ENCODE measurements around the gene SYNGR4.
A peak's percentile ranks its signal among the peaks of the same experiment; 100 is the strongest.

Gene SYNGR4

GRCh38 chr19:48396016-48396823 is 32.1 kb downstream of the SYNGR4 start:
- no peak for DNase-seq (ENCODE audit: low read depth in 2 of 2)

- no peak for DNase-seq (ENCODE audit: low read depth in 2 of 2)
Measured at GRCh38 chr19:48396824-48397176, 32.6 kb downstream of the SYNGR4 start.

GRCh38 chr19:48397263-48398101 is 33.3 kb downstream of the SYNGR4 start:
- no peak for DNase-seq (ENCODE audit: low read depth in 2 of 2)

- no peak for DNase-seq (ENCODE audit: low read depth in 2 of 2)
Measured at GRCh38 chr19:48398102-48398374, 33.9 kb downstream of the SYNGR4 start.

- DNase-seq (ENCODE audit: low read depth in 2 of 2) = peak; percentile 82 to 93
Measured at GRCh38 chr19:48398375-48399235, 34.4 kb downstream of the SYNGR4 start.

GRCh38 chr19:48400018-48400742 is 36.0 kb downstream of the SYNGR4 start:
- no peak for DNase-seq (ENCODE audit: low read depth in 2 of 2)

- DNase-seq (ENCODE audit: low read depth in 2 of 2) = no peak
Measured at GRCh38 chr19:48401287-48401686, 37.1 kb downstream of the SYNGR4 start.

GRCh38 chr19:48403606-48404005 is 39.4 kb downstream of the SYNGR4 start:
- no peak for DNase-seq (ENCODE audit: low read depth in 2 of 2)

- no peak for DNase-seq (ENCODE audit: low read depth in 2 of 2)
Measured at GRCh38 chr19:48405010-48405659, 41.0 kb downstream of the SYNGR4 start.

- DNase-seq (ENCODE audit: low read depth in 2 of 2) = no peak
Measured at GRCh38 chr19:48405850-48406249, 41.7 kb downstream of the SYNGR4 start.

GRCh38 chr19:48413879-48414587 is 49.9 kb downstream of the SYNGR4 start:
- no peak for DNase-seq (ENCODE audit: low read depth in 2 of 2)

GRCh38 chr19:48415395-48415794 is 51.2 kb downstream of the SYNGR4 start:
- peak; percentile 74 to 89 for DNase-seq (ENCODE audit: low read depth in 2 of 2)

- DNase-seq (ENCODE audit: low read depth in 2 of 2) = no peak
Measured at GRCh38 chr19:48415806-48416221, 51.6 kb downstream of the SYNGR4 start.

- no peak for DNase-seq (ENCODE audit: low read depth in 2 of 2)
Measured at GRCh38 chr19:48417421-48417820, 53.3 kb downstream of the SYNGR4 start.

GRCh38 chr19:48418317-48419064 is 54.3 kb downstream of the SYNGR4 start:
- no peak for DNase-seq (ENCODE audit: low read depth in 2 of 2)

- peak; percentile 63 to 75 for DNase-seq (ENCODE audit: low read depth in 2 of 2)
Measured at GRCh38 chr19:48419158-48419920, 55.2 kb downstream of the SYNGR4 start.

GRCh38 chr19:48421548-48421947 is 57.4 kb downstream of the SYNGR4 start:
- DNase-seq (ENCODE audit: low read depth in 2 of 2) = no peak

- DNase-seq (ENCODE audit: low read depth in 2 of 2) = no peak
Measured at GRCh38 chr19:48424694-48425219, 60.6 kb downstream of the SYNGR4 start.

Data from stimulated activated CD4-positive, alpha-beta T cell treated with anti-CD3 and anti-CD28 coated beads, Interleukin-4, amount 100 ng/mL, for 48 hours (primary cell).